Adrenal gland (tissue), 5 donors: ENCODE data around the gene SERPINF2.

Experiments used
- POLR2A ChIP-seq, 2 donors: fragments of 450-650 bp; IDR thresholded peaks; one replicate each; pipeline ENCODE4 v1.6.1; 2017; ENCODE audit warnings: antibody characterized with exemption in 2 of 2, mild to moderate bottlenecking in 2 of 2, moderate library complexity in 1 of 2
- TF ChIP-seq, protein P1 (sequence below), 6 experiments: fragments of 450-650 bp in 4 of 6; fragments of 200-600 bp in 2 of 6; sonication (generic) in 1 of 6; IDR thresholded peaks; 1 replicate in 5 of 6; 2 replicates in 1 of 6; pipeline versions ENCODE4 v1.5.1 to v1.8.0; 2016 to 2021; ENCODE audit warnings: antibody characterized with exemption in 6 of 6, mild to moderate bottlenecking in 2 of 6, moderate library complexity in 1 of 6
- donor health status: DM: no; HTN: no; CAD: no.

DNA sequence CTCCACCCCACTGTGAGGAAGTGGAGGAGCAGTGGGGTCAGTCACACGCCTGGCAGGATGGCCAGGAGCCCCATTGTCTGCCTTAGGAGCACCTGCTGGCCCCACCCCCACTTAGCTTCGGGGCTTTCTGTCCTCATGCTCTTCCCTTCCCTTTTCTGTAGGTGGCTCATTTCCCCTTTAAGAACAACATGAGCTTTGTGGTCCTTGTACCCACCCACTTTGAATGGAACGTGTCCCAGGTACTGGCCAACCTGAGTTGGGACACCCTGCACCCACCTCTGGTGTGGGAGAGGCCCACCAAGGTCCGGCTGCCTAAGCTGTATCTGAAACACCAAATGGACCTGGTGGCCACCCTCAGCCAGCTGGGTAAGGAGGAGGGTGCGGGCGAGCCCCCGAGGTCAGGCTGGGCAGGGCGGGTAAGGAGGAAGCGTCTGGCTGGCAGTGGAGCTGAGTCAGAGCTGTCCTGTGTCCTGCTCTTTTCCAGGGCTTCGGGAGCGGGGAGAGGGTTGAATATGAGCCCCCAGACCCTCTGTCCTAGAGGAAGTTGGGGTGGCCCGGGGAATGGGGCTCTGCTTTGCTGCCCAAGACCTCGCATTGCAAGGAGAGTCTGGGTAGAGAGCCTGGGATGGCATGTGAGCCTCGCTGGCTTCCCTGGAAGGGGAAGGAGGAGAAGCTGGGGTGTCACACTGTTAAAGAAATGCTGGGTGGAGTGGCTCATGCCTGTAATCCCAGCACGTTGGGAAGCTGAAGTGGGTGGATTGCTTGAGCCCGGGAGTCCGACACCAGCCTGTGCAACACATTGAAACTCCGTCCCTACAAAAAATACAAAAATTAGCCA, 10.0 kb downstream of the SERPINF2 start:
- TF ChIP-seq, protein P1, sequence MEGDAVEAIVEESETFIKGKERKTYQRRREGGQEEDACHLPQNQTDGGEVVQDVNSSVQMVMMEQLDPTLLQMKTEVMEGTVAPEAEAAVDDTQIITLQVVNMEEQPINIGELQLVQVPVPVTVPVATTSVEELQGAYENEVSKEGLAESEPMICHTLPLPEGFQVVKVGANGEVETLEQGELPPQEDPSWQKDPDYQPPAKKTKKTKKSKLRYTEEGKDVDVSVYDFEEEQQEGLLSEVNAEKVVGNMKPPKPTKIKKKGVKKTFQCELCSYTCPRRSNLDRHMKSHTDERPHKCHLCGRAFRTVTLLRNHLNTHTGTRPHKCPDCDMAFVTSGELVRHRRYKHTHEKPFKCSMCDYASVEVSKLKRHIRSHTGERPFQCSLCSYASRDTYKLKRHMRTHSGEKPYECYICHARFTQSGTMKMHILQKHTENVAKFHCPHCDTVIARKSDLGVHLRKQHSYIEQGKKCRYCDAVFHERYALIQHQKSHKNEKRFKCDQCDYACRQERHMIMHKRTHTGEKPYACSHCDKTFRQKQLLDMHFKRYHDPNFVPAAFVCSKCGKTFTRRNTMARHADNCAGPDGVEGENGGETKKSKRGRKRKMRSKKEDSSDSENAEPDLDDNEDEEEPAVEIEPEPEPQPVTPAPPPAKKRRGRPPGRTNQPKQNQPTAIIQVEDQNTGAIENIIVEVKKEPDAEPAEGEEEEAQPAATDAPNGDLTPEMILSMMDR (IDR thresholded peaks at IDR 0.05) = no peak
- TF ChIP-seq POLR2A (IDR thresholded peaks at IDR 0.05) = no peak
